CD4-positive, alpha-beta memory T cell (primary cell): ENCODE results near the gene NXF3. TPM values are rescaled to one million over a fixed set of nuclear protein-coding genes. Genes with fewer than 3 reads are reported as not detected.
"Not testable (repeated sequence)": the region's sequence is repeated elsewhere in the genome, so short reads cannot be mapped to it uniquely, and the experiment has no call there.

Experiments
- CTCF ChIA-PET: fragments of 350-600 bp; sonication (Branson Sonifier 250); formaldehyde crosslinking; loops from one replicate; lab custom pipeline; 2021; ENCODE audit warnings: inconsistent platforms; ENCODE audit not compliant: partially characterized antibody; lab: Charles Lee
- POLR2A ChIA-PET: fragments of 350-600 bp; sonication (Branson Sonifier 250); formaldehyde crosslinking; loops from one replicate; lab custom pipeline; 2021; ENCODE audit not compliant: partially characterized antibody; lab: Charles Lee
- DNase-seq, 5 donors: peaks; one replicate each; pipeline versions ENCODE4 v3.0.0 to v3.0.0-alpha.2; 2020 to 2022; ENCODE audit warnings: mixed read lengths in 1 of 5
- H3K27ac ChIP-seq: one replicate; pipeline ENCODE4 v1.7.0; 2013; ENCODE audit warnings: low read depth, low read length
- H3K27me3 ChIP-seq: 2 replicates; pipeline ENCODE4 v1.7.0; 2013; ENCODE audit warnings: mild to moderate bottlenecking, low read length, moderate library complexity; ENCODE audit not compliant: insufficient read depth
- H3K36me3 ChIP-seq: 2 replicates; pipeline ENCODE4 v1.7.0; 2013; ENCODE audit warnings: mild to moderate bottlenecking, low read length, moderate library complexity; ENCODE audit not compliant: insufficient read depth
- H3K4me1 ChIP-seq: 2 replicates; pipeline ENCODE4 v1.7.0; 2013; ENCODE audit warnings: mild to moderate bottlenecking, low read length, moderate library complexity; ENCODE audit not compliant: insufficient read depth
- H3K4me3 ChIP-seq, 2 donors: one replicate each; pipeline ENCODE4 v1.7.0; 2013; ENCODE audit warnings: low read length in 2 of 2, mild to moderate bottlenecking in 1 of 2
- H3K9me3 ChIP-seq, 2 donors: one replicate each; pipeline ENCODE4 v1.7.0; 2013; ENCODE audit warnings: low read length in 2 of 2, control low read depth in 1 of 2; ENCODE audit not compliant: control insufficient read depth in 1 of 2
- H3K27ac Mint-ChIP-seq, 7 donors: one replicate each; pipeline ENCODE4 v1.8.0; 2020 to 2021; ENCODE audit warnings: mixed read lengths in 7 of 7, mild to moderate bottlenecking in 6 of 7, inconsistent platforms in 3 of 7, moderate library complexity in 3 of 7
- H3K27me3 Mint-ChIP-seq, 2 donors: one replicate each; pipeline ENCODE4 v1.8.0; 2020 to 2021; ENCODE audit warnings: mixed read lengths in 2 of 2
- H3K36me3 Mint-ChIP-seq, 2 donors: one replicate each; pipeline ENCODE4 v1.8.0; 2020 to 2021; ENCODE audit warnings: mixed read lengths in 2 of 2, inconsistent platforms in 1 of 2, mild to moderate bottlenecking in 1 of 2
- H3K4me1 Mint-ChIP-seq, 4 donors: one replicate each; pipeline ENCODE4 v1.8.0; 2020 to 2021; ENCODE audit warnings: mixed read lengths in 4 of 4, mild to moderate bottlenecking in 1 of 4
- H3K4me3 Mint-ChIP-seq, 8 donors: one replicate each; pipeline ENCODE4 v1.8.0; 2020 to 2021; ENCODE audit warnings: mixed read lengths in 8 of 8, mild to moderate bottlenecking in 7 of 8, moderate library complexity in 6 of 8, inconsistent platforms in 3 of 8
- H3K9me3 Mint-ChIP-seq, 8 donors: one replicate each; pipeline ENCODE4 v1.8.0; 2020 to 2021; ENCODE audit warnings: mixed read lengths in 8 of 8, mild to moderate bottlenecking in 5 of 8, inconsistent platforms in 3 of 8, moderate library complexity in 1 of 8
- intact Hi-C: fragments of 100-400 bp; cut with micrococcal nuclease; formaldehyde crosslinking; loops from one replicate; pipeline ENCODE4 v1.15.1; 2023
- polyA plus RNA-seq, 2 donors: library from polyadenylated mRNA; unstranded; fragments of 300-500 nt; fragmentation: Illumina TruSeq; gene quantifications; one replicate each; pipeline ENCODE4 v1.2.3, GENCODE V29; 2021
- total RNA-seq, 2 experiments: library from RNA; stranded (reverse); gene quantifications; one replicate each; pipeline ENCODE4 v1.2.3, GENCODE V29; 2021

Gene NXF3
- total and polyA plus RNA-seq, 4 experiments from 2014 or later: not detected

GRCh38 chrX:103104370-103104769 is 11.4 kb upstream of the NXF3 start:
- H3K4me3 Mint-ChIP-seq, H3K27me3 Mint-ChIP-seq, H3K27me3 ChIP-seq, H3K4me3 ChIP-seq, H3K27ac ChIP-seq, H3K36me3 Mint-ChIP-seq, H3K27ac Mint-ChIP-seq, intact Hi-C loops, POLR2A ChIA-PET, H3K36me3 ChIP-seq, CTCF ChIA-PET, DNase-seq, H3K9me3 ChIP-seq, H3K4me1 ChIP-seq, H3K4me1 Mint-ChIP-seq: not testable (repeated sequence)
- peaks cover 0 to 15% (median 11%) of the 10 kb centered on the region in 8 donors for H3K9me3 Mint-ChIP-seq

- H3K36me3 ChIP-seq, POLR2A ChIA-PET, H3K4me1 Mint-ChIP-seq, DNase-seq, H3K36me3 Mint-ChIP-seq, H3K27me3 ChIP-seq, H3K27ac Mint-ChIP-seq, H3K27ac ChIP-seq, CTCF ChIA-PET, H3K4me1 ChIP-seq, H3K9me3 Mint-ChIP-seq, H3K27me3 Mint-ChIP-seq, intact Hi-C loops, H3K4me3 ChIP-seq, H3K4me3 Mint-ChIP-seq, H3K9me3 ChIP-seq: not testable (repeated sequence)
Measured at GRCh38 chrX:103103866-103104265, 10.9 kb upstream of the NXF3 start.

GRCh38 chrX:103101299-103102042 is 8.5 kb upstream of the NXF3 start:
- H3K9me3 ChIP-seq: no peaks in the 10 kb centered on the region
- no peak overlapping the region for H3K4me3 ChIP-seq
- H3K9me3 Mint-ChIP-seq: peaks cover 0 to 3% (median 0%) of the 10 kb centered on the region in 8 donors
- H3K27me3 Mint-ChIP-seq: peaks cover 1 to 2% of the 10 kb centered on the region in 2 donors
- no peaks in the 10 kb centered on the region for H3K27me3 ChIP-seq
- H3K4me1 ChIP-seq: no peaks in the 10 kb centered on the region
- POLR2A ChIA-PET: no interaction called here
- CTCF ChIA-PET: no interaction called here
- H3K36me3 ChIP-seq: no peaks in the 10 kb centered on the region
- no peak overlapping the region for H3K4me3 Mint-ChIP-seq
- no peak overlapping the region for H3K27ac Mint-ChIP-seq
- intact Hi-C loops: no loop called here
- no peaks in the 10 kb centered on the region for H3K36me3 Mint-ChIP-seq
- no peak overlapping the region for H3K27ac ChIP-seq
- no peak for DNase-seq
- H3K4me1 Mint-ChIP-seq: no peaks in the 10 kb centered on the region

- peaks cover 1 to 2% of the 10 kb centered on the region in 2 donors for H3K27me3 Mint-ChIP-seq
- no peaks in the 10 kb centered on the region for H3K4me1 ChIP-seq
- peaks cover 0 to 2% (median 0%) of the 10 kb centered on the region in 8 donors for H3K9me3 Mint-ChIP-seq
- H3K36me3 ChIP-seq: no peaks in the 10 kb centered on the region
- H3K9me3 ChIP-seq: no peaks in the 10 kb centered on the region
- DNase-seq: no peak
- H3K27ac Mint-ChIP-seq: no peak overlapping the region
- H3K36me3 Mint-ChIP-seq: no peaks in the 10 kb centered on the region
- no peak overlapping the region for H3K4me3 Mint-ChIP-seq
- H3K27ac ChIP-seq: no peak overlapping the region
- H3K4me1 Mint-ChIP-seq: no peaks in the 10 kb centered on the region
- H3K4me3 ChIP-seq: no peak overlapping the region
- H3K27me3 ChIP-seq: no peaks in the 10 kb centered on the region
- ChIA-PET CTCF (no interaction called here), POLR2A (no interaction called here)
- intact Hi-C loops: no loop called here
Measured at GRCh38 chrX:103100484-103100883, 7.5 kb upstream of the NXF3 start.

- H3K4me1 ChIP-seq: no peaks in the 10 kb centered on the region
- ChIA-PET CTCF (no interaction called here), POLR2A (no interaction called here)
- H3K36me3 ChIP-seq: no peaks in the 10 kb centered on the region
- no peak overlapping the region for H3K27ac Mint-ChIP-seq
- intact Hi-C loops: no loop called here
- H3K4me3 Mint-ChIP-seq: no peak overlapping the region
- H3K36me3 Mint-ChIP-seq: no peaks in the 10 kb centered on the region
- no peaks in the 10 kb centered on the region for H3K4me1 Mint-ChIP-seq
- H3K4me3 ChIP-seq: no peak overlapping the region
- DNase-seq: no peak
- H3K9me3 Mint-ChIP-seq: no peaks in the 10 kb centered on the region
- H3K27me3 Mint-ChIP-seq: peaks cover 1 to 2% of the 10 kb centered on the region in 2 donors
- no peaks in the 10 kb centered on the region for H3K27me3 ChIP-seq
- H3K9me3 ChIP-seq: no peaks in the 10 kb centered on the region
- no peak overlapping the region for H3K27ac ChIP-seq
Measured at GRCh38 chrX:103099691-103100090, 6.7 kb upstream of the NXF3 start.

- intact Hi-C loops: no loop called here
- Mint-ChIP-seq H3K4me1 (no peaks in the 10 kb centered on the region), H3K27ac (no peak overlapping the region), H3K36me3 (no peaks in the 10 kb centered on the region), H3K4me3 (peak overlapping the region in 1 of 8 donors; percentile 2), H3K27me3 (peaks cover 1 to 2% of the 10 kb centered on the region in 2 donors), H3K9me3 (no peaks in the 10 kb centered on the region)
- ChIA-PET POLR2A (no interaction called here), CTCF (no interaction called here)
- Histone ChIP-seq H3K36me3 (no peaks in the 10 kb centered on the region), H3K27ac (no peak overlapping the region), H3K4me3 (no peak overlapping the region), H3K9me3 (no peaks in the 10 kb centered on the region), H3K4me1 (no peaks in the 10 kb centered on the region), H3K27me3 (no peaks in the 10 kb centered on the region)
- no peak for DNase-seq
Measured at GRCh38 chrX:103098488-103098887, 5.5 kb upstream of the NXF3 start.

- ChIA-PET CTCF (no interaction called here), POLR2A (no interaction called here)
- no peak for DNase-seq
- intact Hi-C loops: no loop called here
- Mint-ChIP-seq H3K27ac (no peak overlapping the region), H3K9me3 (no peaks in the 10 kb centered on the region), H3K36me3 (no peaks in the 10 kb centered on the region), H3K4me1 (no peaks in the 10 kb centered on the region), H3K4me3 (no peak overlapping the region), H3K27me3 (peaks cover 0 to 1% of the 10 kb centered on the region in 2 donors)
- no peak overlapping the region for H3K4me3 ChIP-seq
- no peak overlapping the region for H3K27ac ChIP-seq
- no peaks in the 10 kb centered on the region for H3K27me3 ChIP-seq
- no peaks in the 10 kb centered on the region for H3K9me3 ChIP-seq
- H3K36me3 ChIP-seq: no peaks in the 10 kb centered on the region
- H3K4me1 ChIP-seq: no peaks in the 10 kb centered on the region
Measured at GRCh38 chrX:103081051-103081450, 11.9 kb downstream of the NXF3 start.
